ENCODE results near the gene KDM3A. TPM values are rescaled to one million over a fixed set of nuclear protein-coding genes. Genes with fewer than 3 reads are reported as not detected.

Gene KDM3A
- total RNA-seq, 1 donor from 2014 or later: 76.2 TPM

GRCh38 chr2:86521922-86522321 lies 80.8 kb downstream of the KDM3A start:
- Mint-ChIP-seq H3K9me3 (ENCODE audit: unreplicated experiment) (peaks cover 5% of the 10 kb centered on the region), H3K36me3 (ENCODE audit: low read depth, unreplicated experiment) (peaks cover 11% of the 10 kb centered on the region), H3K27ac (ENCODE audit: unreplicated experiment) (no peak overlapping the region), H3K27me3 (ENCODE audit: low read depth, unreplicated experiment) (no peaks in the 10 kb centered on the region), H3K4me1 (ENCODE audit: low read depth, unreplicated experiment) (no peaks in the 10 kb centered on the region), H3K4me3 (ENCODE audit: unreplicated experiment) (no peak overlapping the region)
- Histone ChIP-seq H3K27ac (ENCODE audit: low read depth, low read length) (no peak overlapping the region), H3K4me3 (ENCODE audit: insufficient read depth, low read depth, low read length) (no peak overlapping the region), H3K36me3 (ENCODE audit: insufficient read depth, low read length) (no peaks in the 10 kb centered on the region), H3K4me2 (ENCODE audit: low read length) (no peak overlapping the region), H3K27me3 (ENCODE audit: insufficient read depth, low read length) (no peaks in the 10 kb centered on the region), H2AFZ (ENCODE audit: low read depth, low read length) (no peak overlapping the region), H3K9me3 (ENCODE audit: insufficient read depth, low read depth, low read length) (no peaks in the 10 kb centered on the region), H3K79me2 (ENCODE audit: insufficient read depth, low read length) (no peaks in the 10 kb centered on the region), H3K4me1 (ENCODE audit: insufficient read depth, low read length) (no peaks in the 10 kb centered on the region), H3K9ac (ENCODE audit: low read length) (no peak overlapping the region), H4K20me1 (ENCODE audit: insufficient read depth, low read length) (peaks cover 5% of the 10 kb centered on the region)
- FAIRE-seq: no peak
- no peak for TF ChIP-seq CTCF (IDR thresholded peaks at IDR 0.05; ENCODE audit: insufficient read depth, low read depth, low read length)
- TF ChIP-seq EZH2 (IDR thresholded peaks at IDR 0.05; ENCODE audit: insufficient read depth, low read length): no peak
- no peak for DNase-seq (ENCODE audit: low read depth)

GRCh38 chr2:86522711-86523110 lies 81.5 kb downstream of the KDM3A start:
- Histone ChIP-seq H3K79me2 (ENCODE audit: insufficient read depth, low read length) (no peaks in the 10 kb centered on the region), H3K36me3 (ENCODE audit: insufficient read depth, low read length) (no peaks in the 10 kb centered on the region), H3K4me2 (ENCODE audit: low read length) (no peak overlapping the region), H3K4me1 (ENCODE audit: insufficient read depth, low read length) (no peaks in the 10 kb centered on the region), H3K27ac (ENCODE audit: low read depth, low read length) (no peak overlapping the region), H4K20me1 (ENCODE audit: insufficient read depth, low read length) (peaks cover 5% of the 10 kb centered on the region), H3K9me3 (ENCODE audit: insufficient read depth, low read depth, low read length) (no peaks in the 10 kb centered on the region), H3K27me3 (ENCODE audit: insufficient read depth, low read length) (no peaks in the 10 kb centered on the region), H3K4me3 (ENCODE audit: insufficient read depth, low read depth, low read length) (no peak overlapping the region), H2AFZ (ENCODE audit: low read depth, low read length) (no peak overlapping the region), H3K9ac (ENCODE audit: low read length) (no peak overlapping the region)
- no peak for DNase-seq (ENCODE audit: low read depth)
- Mint-ChIP-seq H3K27me3 (ENCODE audit: low read depth, unreplicated experiment) (no peaks in the 10 kb centered on the region), H3K27ac (ENCODE audit: unreplicated experiment) (no peak overlapping the region), H3K4me1 (ENCODE audit: low read depth, unreplicated experiment) (no peaks in the 10 kb centered on the region), H3K9me3 (ENCODE audit: unreplicated experiment) (peaks cover 5% of the 10 kb centered on the region), H3K4me3 (ENCODE audit: unreplicated experiment) (no peak overlapping the region), H3K36me3 (ENCODE audit: low read depth, unreplicated experiment) (peaks cover 11% of the 10 kb centered on the region)
- no peak for TF ChIP-seq CTCF (IDR thresholded peaks at IDR 0.05; ENCODE audit: insufficient read depth, low read depth, low read length)
- TF ChIP-seq EZH2 (IDR thresholded peaks at IDR 0.05; ENCODE audit: insufficient read depth, low read length): no peak
- FAIRE-seq: no peak

GRCh38 chr2:86523491-86523890 lies 82.3 kb downstream of the KDM3A start:
- no peak for DNase-seq (ENCODE audit: low read depth)
- H3K9me3 ChIP-seq (ENCODE audit: insufficient read depth, low read depth, low read length): no peaks in the 10 kb centered on the region
- peaks cover 11% of the 10 kb centered on the region for H3K36me3 Mint-ChIP-seq (ENCODE audit: low read depth, unreplicated experiment)
- H3K36me3 ChIP-seq (ENCODE audit: insufficient read depth, low read length): no peaks in the 10 kb centered on the region
- no peak for FAIRE-seq
- H3K27ac ChIP-seq (ENCODE audit: low read depth, low read length): no peak overlapping the region
- no peaks in the 10 kb centered on the region for H3K27me3 Mint-ChIP-seq (ENCODE audit: low read depth, unreplicated experiment)
- H3K9me3 Mint-ChIP-seq (ENCODE audit: unreplicated experiment): peaks cover 5% of the 10 kb centered on the region
- H3K4me3 Mint-ChIP-seq (ENCODE audit: unreplicated experiment): no peak overlapping the region
- H3K9ac ChIP-seq (ENCODE audit: low read length): no peak overlapping the region
- H4K20me1 ChIP-seq (ENCODE audit: insufficient read depth, low read length): peaks cover 5% of the 10 kb centered on the region
- H3K27me3 ChIP-seq (ENCODE audit: insufficient read depth, low read length): no peaks in the 10 kb centered on the region
- H3K4me1 ChIP-seq (ENCODE audit: insufficient read depth, low read length): no peaks in the 10 kb centered on the region
- no peak overlapping the region for H3K4me2 ChIP-seq (ENCODE audit: low read length)
- no peak overlapping the region for H3K4me3 ChIP-seq (ENCODE audit: insufficient read depth, low read depth, low read length)
- H3K27ac Mint-ChIP-seq (ENCODE audit: unreplicated experiment): no peak overlapping the region
- TF ChIP-seq CTCF (IDR thresholded peaks at IDR 0.05; ENCODE audit: insufficient read depth, low read depth, low read length): no peak
- TF ChIP-seq EZH2 (IDR thresholded peaks at IDR 0.05; ENCODE audit: insufficient read depth, low read length): no peak
- H3K4me1 Mint-ChIP-seq (ENCODE audit: low read depth, unreplicated experiment): no peaks in the 10 kb centered on the region
- no peak overlapping the region for H2AFZ ChIP-seq (ENCODE audit: low read depth, low read length)
- no peaks in the 10 kb centered on the region for H3K79me2 ChIP-seq (ENCODE audit: insufficient read depth, low read length)

Data from astrocyte (in vitro differentiated cells and primary cell).